ENCODE results near the gene ZNF428.

ZNF428 gene

GRCh38 chr19:43561139-43561970 lies 58.1 kb downstream of the ZNF428 start:
- no peak for DNase-seq

GRCh38 chr19:43560687-43561086 lies 58.7 kb downstream of the ZNF428 start:
- DNase-seq = peak; percentile 29

Data from CD4-positive, alpha-beta T cell treated with Interleukin-15 for 1 hour (primary cell).